Measurements from ENCODE around the gene MCF2L2. TPM values are rescaled to one million over a fixed set of nuclear protein-coding genes. Genes with fewer than 3 reads are reported as not detected.

Gene MCF2L2
- polyA plus RNA-seq, 2 of the 4 experiments (the other 2 are of a cell fraction) = 0.03 to 0.05 TPM

- CTCF ChIA-PET = no interaction called here
- Histone ChIP-seq H3K4me2 (no peak overlapping the region), H3K4me1 (no peaks in the 10 kb centered on the region), H3K27ac (no peak overlapping the region), H3K9me3 (peaks cover 12% of the 10 kb centered on the region), H3K4me3 (no peak overlapping the region)
- FAIRE-seq (no peak), DNase-seq (ENCODE audit: low read depth in 1 of 2, low spot score in 1 of 2) (no peak), ATAC-seq (no peak)
- TF ChIP-seq USF2 (IDR thresholded peaks at IDR 0.05) (no peak), FOXS1 (CRISPR knock-in tag; IDR thresholded peaks at IDR 0.05) (no peak), MAZ (IDR thresholded peaks at IDR 0.05; ENCODE audit: borderline replicate concordance, low read depth, low read length) (no peak), RARB (CRISPR knock-in tag; IDR thresholded peaks at IDR 0.05) (no peak), RCOR1 (IDR thresholded peaks at IDR 0.05; ENCODE audit: low read depth, low read length) (no peak), HOXB13 (CRISPR knock-in tag; IDR thresholded peaks at IDR 0.05; ENCODE audit: low read depth) (no peak), SMC3 (IDR thresholded peaks at IDR 0.05) (no peak), BHLHE40 (IDR thresholded peaks at IDR 0.05; ENCODE audit: low read depth, low read length) (no peak), ZNF302 (CRISPR knock-in tag; IDR thresholded peaks at IDR 0.05) (no peak), NFE2L2 (conservative IDR thresholded peaks at IDR 0.05; ENCODE audit: low read length) (no peak), FOSB (CRISPR knock-in tag; IDR thresholded peaks at IDR 0.05) (no peak), CBX8 (IDR thresholded peaks at IDR 0.05) (no peak), ATOH8 (CRISPR knock-in tag; IDR thresholded peaks at IDR 0.05; ENCODE audit: low read depth) (no peak), TFCP2L1 (CRISPR knock-in tag; IDR thresholded peaks at IDR 0.05) (no peak), RNF2 (IDR thresholded peaks at IDR 0.05; ENCODE audit: borderline replicate concordance, low read depth) (no peak)
- TF ChIP-seq, protein P1, sequence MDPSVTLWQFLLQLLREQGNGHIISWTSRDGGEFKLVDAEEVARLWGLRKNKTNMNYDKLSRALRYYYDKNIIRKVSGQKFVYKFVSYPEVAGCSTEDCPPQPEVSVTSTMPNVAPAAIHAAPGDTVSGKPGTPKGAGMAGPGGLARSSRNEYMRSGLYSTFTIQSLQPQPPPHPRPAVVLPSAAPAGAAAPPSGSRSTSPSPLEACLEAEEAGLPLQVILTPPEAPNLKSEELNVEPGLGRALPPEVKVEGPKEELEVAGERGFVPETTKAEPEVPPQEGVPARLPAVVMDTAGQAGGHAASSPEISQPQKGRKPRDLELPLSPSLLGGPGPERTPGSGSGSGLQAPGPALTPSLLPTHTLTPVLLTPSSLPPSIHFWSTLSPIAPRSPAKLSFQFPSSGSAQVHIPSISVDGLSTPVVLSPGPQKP (IDR thresholded peaks at IDR 0.05; ENCODE audit: low read depth, low read length) = no peak
- POLR2A ChIA-PET = interaction anchor here (1.5 kb wide), 1 partner anchor 9 kb away, joined by 3 read pairs; no protein-coding TSS in a partner anchor
- WGBS (ENCODE audit: missing lambda C conversion rate) = 60% methylated on average over 1 of the region's 1 CpG
Measured at GRCh38 chr3:183438735-183439134, 10.3 kb upstream of the MCF2L2 start.

DNA sequence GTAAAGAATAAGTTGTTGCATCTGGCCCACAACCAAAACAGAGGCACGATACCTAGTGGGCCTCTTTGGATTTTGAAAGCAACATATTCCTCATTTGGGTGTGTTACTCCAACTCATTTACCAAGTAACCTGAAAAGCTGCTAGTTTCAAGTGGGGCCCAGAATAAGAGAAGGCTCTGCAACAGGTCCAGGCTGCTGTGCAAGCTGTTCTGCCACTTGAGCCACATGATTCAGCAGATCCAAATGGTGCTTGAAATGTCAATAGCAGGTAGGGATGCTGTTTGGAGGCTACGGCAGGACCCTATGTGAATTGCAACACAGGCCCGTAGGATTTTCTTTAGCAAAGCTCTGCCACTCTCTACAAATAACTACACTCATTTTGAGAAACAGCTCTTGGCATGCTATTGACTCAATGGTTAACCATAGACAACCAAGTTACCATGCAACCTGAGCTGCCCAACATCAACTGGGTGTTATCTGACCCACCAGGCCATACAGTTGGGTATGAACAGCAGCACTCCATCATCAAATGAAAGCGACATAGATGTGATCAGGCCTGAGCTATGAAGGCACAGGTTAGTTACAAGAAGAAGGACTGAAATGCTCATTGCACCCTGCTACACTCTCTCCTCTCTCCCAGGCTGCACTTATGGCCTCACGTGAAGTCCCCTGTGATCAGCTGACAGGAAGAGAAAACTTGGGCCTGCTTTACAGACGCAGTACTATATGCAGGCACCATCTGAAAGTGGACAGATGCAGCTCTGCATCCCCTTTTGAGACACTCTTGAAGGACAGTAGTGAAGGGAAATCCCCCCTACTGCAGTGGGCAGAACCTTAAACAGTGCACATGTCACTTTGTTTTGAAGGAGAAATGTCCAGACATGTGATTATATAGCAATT lies 9.5 kb upstream of the MCF2L2 start:
- ChIA-PET POLR2A (interaction anchor here (1.5 kb wide), 1 partner anchor 10 kb away, joined by 3 read pairs; no protein-coding TSS in a partner anchor), CTCF (no interaction called here)
- FAIRE-seq = no peak
- TF ChIP-seq, protein P2, sequence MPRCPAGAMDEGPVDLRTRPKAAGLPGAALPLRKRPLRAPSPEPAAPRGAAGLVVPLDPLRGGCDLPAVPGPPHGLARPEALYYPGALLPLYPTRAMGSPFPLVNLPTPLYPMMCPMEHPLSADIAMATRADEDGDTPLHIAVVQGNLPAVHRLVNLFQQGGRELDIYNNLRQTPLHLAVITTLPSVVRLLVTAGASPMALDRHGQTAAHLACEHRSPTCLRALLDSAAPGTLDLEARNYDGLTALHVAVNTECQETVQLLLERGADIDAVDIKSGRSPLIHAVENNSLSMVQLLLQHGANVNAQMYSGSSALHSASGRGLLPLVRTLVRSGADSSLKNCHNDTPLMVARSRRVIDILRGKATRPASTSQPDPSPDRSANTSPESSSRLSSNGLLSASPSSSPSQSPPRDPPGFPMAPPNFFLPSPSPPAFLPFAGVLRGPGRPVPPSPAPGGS (IDR thresholded peaks at IDR 0.05) = no peak
- no peak for TF ChIP-seq HDAC2 (IDR thresholded peaks at IDR 0.05)
- no peak for TF ChIP-seq FOSL2 (IDR thresholded peaks at IDR 0.05)
- no peak for TF ChIP-seq FOSL2 (CRISPR knock-in tag; IDR thresholded peaks at IDR 0.05)
- no peak for TF ChIP-seq RAD21 (conservative IDR thresholded peaks at IDR 0.05 in 1 of 2, IDR thresholded peaks at IDR 0.05 in 1 of 2)
- no peak for TF ChIP-seq MAFK (IDR thresholded peaks at IDR 0.05; ENCODE audit: partially characterized antibody)
- TF ChIP-seq NPAS2 (CRISPR knock-in tag; IDR thresholded peaks at IDR 0.05; ENCODE audit: borderline replicate concordance) = no peak
- no peak for TF ChIP-seq EHF (CRISPR knock-in tag; IDR thresholded peaks at IDR 0.05)
- TF ChIP-seq NR3C1 (IDR thresholded peaks at IDR 0.05) = no peak
- no peak for TF ChIP-seq TFCP2L1 (CRISPR knock-in tag; IDR thresholded peaks at IDR 0.05)
- no peak for TF ChIP-seq HES2 (IDR thresholded peaks at IDR 0.05)
- no peak for TF ChIP-seq KDM5A (IDR thresholded peaks at IDR 0.05)
- no peak for DNase-seq (ENCODE audit: low read depth in 1 of 2, low spot score in 1 of 2)
- Histone ChIP-seq H3K4me3 (no peak overlapping the region), H3K9me3 (peaks cover 4% of the 10 kb centered on the region; the same call in 1 of the 3 replicates), H3K4me1 (no peaks in the 10 kb centered on the region), H3K27ac (no peak overlapping the region), H3K4me2 (no peak overlapping the region)
- 69% methylated on average over 5 of the region's 6 CpGs for WGBS (ENCODE audit: missing lambda C conversion rate)
- ATAC-seq = no peak; a peak in 1 of 6 replicates
